GM10847 (cell line): ENCODE results near the gene CCL26.

Experiments used
- POLR2A ChIP-seq: IDR thresholded peaks from 2 replicates; pipeline ENCODE4 v1.6.1; 2011; ENCODE audit not compliant: insufficient read length; ENCODE audit errors: extremely low read depth

The CCL26 gene

GRCh38 chr7:75772081-75773077, at the start of gene CCL26:
Gene CCL26, minus strand, starts transcription at chr7:75772211. Its CDS starts 35 bp downstream, at chr7:75772176.
- TF ChIP-seq POLR2A, result no peak

- no peak for TF ChIP-seq POLR2A
These were observed 48.7 kb upstream of the CCL26 start for GRCh38 chr7:75820688-75821087.

- TF ChIP-seq POLR2A, result no peak
These were observed 47.7 kb upstream of the CCL26 start for GRCh38 chr7:75819711-75820110.

GRCh38 chr7:75818472-75818871, 46.5 kb upstream of the CCL26 start:
- TF ChIP-seq POLR2A, result no peak

- TF ChIP-seq POLR2A, result no peak
These were observed 45.1 kb upstream of the CCL26 start for GRCh38 chr7:75817116-75817515.

GRCh38 chr7:75815418-75816064, 43.5 kb upstream of the CCL26 start:
- TF ChIP-seq POLR2A, result no peak

GRCh38 chr7:75814407-75814947, 42.5 kb upstream of the CCL26 start:
- TF ChIP-seq POLR2A, result no peak

GRCh38 chr7:75813781-75814236, 41.8 kb upstream of the CCL26 start, which contains the start of gene CCL24:
Gene CCL24, minus strand, starts transcription at chr7:75813806. Its CDS starts 91 bp downstream, at chr7:75813715.
- TF ChIP-seq POLR2A, result no peak

- no peak for TF ChIP-seq POLR2A
These were observed 41.1 kb upstream of the CCL26 start for GRCh38 chr7:75813084-75813483.

- TF ChIP-seq POLR2A, result no peak
These were observed 40.1 kb upstream of the CCL26 start for GRCh38 chr7:75811894-75812678.

- TF ChIP-seq POLR2A, result no peak
These were observed 37.4 kb upstream of the CCL26 start for GRCh38 chr7:75809396-75809795.

- TF ChIP-seq POLR2A, result no peak
These were observed 36.1 kb upstream of the CCL26 start for GRCh38 chr7:75808106-75808505.

- TF ChIP-seq POLR2A, result no peak
These were observed 35.4 kb upstream of the CCL26 start for GRCh38 chr7:75807452-75807851.

GRCh38 chr7:75806560-75807307, 34.7 kb upstream of the CCL26 start:
- TF ChIP-seq POLR2A, result no peak

- TF ChIP-seq POLR2A, result no peak
These were observed 32.7 kb upstream of the CCL26 start for GRCh38 chr7:75804705-75805104.

- no peak for TF ChIP-seq POLR2A
These were observed 32.0 kb upstream of the CCL26 start for GRCh38 chr7:75804004-75804403.
